Esophagus muscularis mucosa (tissue), 3 donors: Measurements from ENCODE around the gene LDB3.

ENCODE experiments used
- CTCF ChIP-seq, 3 experiments: fragments of 200-600 bp in 2 of 3; fragments of 450-650 bp in 1 of 3; sonication (generic) in 2 of 3; IDR thresholded peaks; one replicate each; pipeline ENCODE4 v1.5.1; 2017 to 2019; ENCODE audit warnings: antibody characterized with exemption in 3 of 3, mild to moderate bottlenecking in 2 of 3, moderate library complexity in 1 of 3
- POLR2A ChIP-seq: fragments of 450-650 bp; IDR thresholded peaks from one replicate; pipeline ENCODE4 v1.6.1; 2017; ENCODE audit warnings: antibody characterized with exemption, moderate library complexity, mild to moderate bottlenecking, low read depth

GRCh38 chr10:86635402-86635801, 32.9 kb upstream of the LDB3 start:
- TF ChIP-seq POLR2A (no peak), CTCF (IDR thresholded peaks at IDR 0.05) (no peak)
